KG1 (cell line): Measurements from ENCODE around the gene RPS6KB1.
"Not testable (repeated sequence)": the region's sequence is repeated elsewhere in the genome, so short reads cannot be mapped to it uniquely, and the experiment has no call there.

Source experiments
- DNase-seq: peaks from one replicate; lab custom pipeline; 2025; lab: John Stamatoyannopoulos, UW

RPS6KB1 gene

GRCh38 chr17:59872351-59872750 is 20.6 kb upstream of the RPS6KB1 start:
- no peak for DNase-seq

- not testable (repeated sequence) for DNase-seq
Observed at GRCh38 chr17:59873414-59873813, 19.5 kb upstream of the RPS6KB1 start.

- no peak for DNase-seq
Observed at GRCh38 chr17:59874376-59874775, 18.5 kb upstream of the RPS6KB1 start.

- DNase-seq: no peak
Observed at GRCh38 chr17:59876107-59876506, 16.8 kb upstream of the RPS6KB1 start.

GRCh38 chr17:59877965-59878364 is 15.0 kb upstream of the RPS6KB1 start:
- DNase-seq: no peak

- no peak for DNase-seq
Observed at GRCh38 chr17:59878624-59879023, 14.3 kb upstream of the RPS6KB1 start.

GRCh38 chr17:59884861-59885260 is 8.1 kb upstream of the RPS6KB1 start:
- no peak for DNase-seq

- DNase-seq: no peak
Observed at GRCh38 chr17:59888145-59888750, 4.7 kb upstream of the RPS6KB1 start.

GRCh38 chr17:59890720-59891119 is 2.2 kb upstream of the RPS6KB1 start:
- DNase-seq: no peak

GRCh38 chr17:59892251-59892923 is 534 bp upstream of the RPS6KB1 start:
- no peak for DNase-seq

- no peak for DNase-seq
Observed at GRCh38 chr17:59893676-59894100, 767 bp downstream of the RPS6KB1 start.

GRCh38 chr17:59897090-59897489 is 4.2 kb downstream of the RPS6KB1 start:
- DNase-seq: no peak

GRCh38 chr17:59899099-59899498 is 6.2 kb downstream of the RPS6KB1 start:
- no peak for DNase-seq

GRCh38 chr17:59901604-59902003 is 8.7 kb downstream of the RPS6KB1 start:
- DNase-seq: no peak

GRCh38 chr17:59903455-59903854 is 10.5 kb downstream of the RPS6KB1 start:
- DNase-seq: no peak

- DNase-seq: no peak
Observed at GRCh38 chr17:59907467-59907866, 14.5 kb downstream of the RPS6KB1 start.

- DNase-seq: no peak
Observed at GRCh38 chr17:59914274-59914854, 21.4 kb downstream of the RPS6KB1 start.

- DNase-seq: no peak
Observed at GRCh38 chr17:59916446-59916845, 23.5 kb downstream of the RPS6KB1 start.

- DNase-seq: not testable (repeated sequence)
Observed at GRCh38 chr17:59920637-59921036, 27.7 kb downstream of the RPS6KB1 start.

GRCh38 chr17:59930121-59930520 is 37.2 kb downstream of the RPS6KB1 start:
- not testable (repeated sequence) for DNase-seq

GRCh38 chr17:59930768-59931167 is 37.8 kb downstream of the RPS6KB1 start:
- not testable (repeated sequence) for DNase-seq

GRCh38 chr17:59933317-59933716 is 40.4 kb downstream of the RPS6KB1 start:
- DNase-seq: not testable (repeated sequence)

GRCh38 chr17:59940697-59941096 is 47.8 kb downstream of the RPS6KB1 start:
- not testable (repeated sequence) for DNase-seq
